HepG2 (cell line): ENCODE results near the gene ZBTB2. TPM values are rescaled to one million over a fixed set of nuclear protein-coding genes. Genes with fewer than 3 reads are reported as not detected.

Experiments
- CEBPZ ChIP-seq: IDR thresholded peaks from 2 replicates; pipeline ENCODE4 v1.6.1; 2012; ENCODE audit warnings: low read length, improper control_type of control experiment
- EP300 ChIP-seq, 3 experiments: sonication (generic) in 1 of 3; formaldehyde crosslinking in 1 of 3; IDR thresholded peaks; 2 replicates each; pipeline versions ENCODE4 v1.5.1 to v1.6.1; 2011 to 2020; ENCODE audit warnings: low read depth in 2 of 3, low read length in 2 of 3, borderline replicate concordance in 1 of 3, improper control_type of control experiment in 1 of 3, mild to moderate bottlenecking in 1 of 3, missing genetic modification reagents in 1 of 3, moderate library complexity in 1 of 3
- TCF7L2 ChIP-seq: IDR thresholded peaks from 2 replicates; pipeline ENCODE4 v1.6.1; 2011; ENCODE audit warnings: mild to moderate bottlenecking, low read depth, low read length, moderate library complexity
- TFAP4 ChIP-seq: sonication (generic); IDR thresholded peaks from 2 replicates; pipeline ENCODE4 v1.6.1; 2016; ENCODE audit warnings: low read depth, borderline replicate concordance
- YY1 ChIP-seq: IDR thresholded peaks from 2 replicates; pipeline ENCODE4 v1.6.1; 2011; ENCODE audit warnings: low read length, low read depth, moderate library complexity, mild to moderate bottlenecking; ENCODE audit not compliant: insufficient read depth, insufficient replicate concordance
- ZFP91 ChIP-seq: sonication (generic); formaldehyde crosslinking; IDR thresholded peaks from 2 replicates; pipeline ENCODE4 v1.9.0; 2022; ENCODE audit warnings: missing genetic modification reagents, mild to moderate bottlenecking, borderline replicate concordance
- ZNF354B ChIP-seq: sonication (generic); formaldehyde crosslinking; IDR thresholded peaks from 2 replicates; pipeline ENCODE4 v1.8.0; 2022; ENCODE audit warnings: mild to moderate bottlenecking, missing genetic modification reagents
- ZNF407 ChIP-seq: sonication (generic); formaldehyde crosslinking; IDR thresholded peaks from one replicate; pipeline ENCODE4 v1.5.1; 2020; ENCODE audit warnings: mild to moderate bottlenecking, missing genetic modification reagents; ENCODE audit errors: not compliant biosample characterization
- ZNF44 ChIP-seq: sonication (generic); formaldehyde crosslinking; IDR thresholded peaks from 2 replicates; pipeline ENCODE4 v1.5.1; 2020; ENCODE audit warnings: mild to moderate bottlenecking, missing genetic modification reagents
- ZNF841 ChIP-seq: sonication (generic); formaldehyde crosslinking; IDR thresholded peaks from 2 replicates; pipeline ENCODE4 v1.8.1; 2023; ENCODE audit warnings: missing genetic modification reagents, borderline replicate concordance
- polyA plus RNA-seq, 8 experiments: library from polyadenylated mRNA; depleted of rRNA in 3 of 8; stranded (reverse) in 7 of 8; unstranded in 1 of 8; fragments of >200 nt; fragmentation: Illumina TruSeq in 4 of 8; extraction: Trizol in 4 of 8; gene quantifications; 2 replicates each; pipeline versions ENCODE4 v1.2.1 to v1.2.3, GENCODE V29; 2011 to 2016; ENCODE audit warnings: low read depth in 4 of 8, missing spikeins in 1 of 8, mixed read lengths in 1 of 8; ENCODE audit not compliant: insufficient read depth in 1 of 8
- total RNA-seq, 5 experiments: library from RNA; depleted of rRNA; stranded (reverse); fragments of >200 nt; fragmentation: Illumina TruSeq; extraction: Trizol; gene quantifications; 2 replicates each; pipeline ENCODE4 v1.2.3, GENCODE V29; 2016; ENCODE audit warnings: low read depth in 1 of 5

ZBTB2 gene
- total and polyA plus RNA-seq, 2 of the 13 experiments (the other 11 are each of a cell fraction or from before 2014, with no cell fraction given), result 15.4 to 22.8 TPM

- TF ChIP-seq ZNF354B (no peak), YY1 (peak; percentile 9), ZNF44 (CRISPR knock-in tag) (no peak), CEBPZ (no peak), TFAP4 (peak; percentile 86; the same call in 1 of the 2 replicates), ZNF407 (CRISPR knock-in tag) (no peak), TCF7L2 (no peak), EP300 (IDR thresholded peaks at IDR 0.05; ENCODE audit: low read depth in 2 of 2, low read length in 2 of 2) (no peak; a peak in 1 of 4 replicates), EP300 (CRISPR knock-in tag; IDR thresholded peaks at IDR 0.05; ENCODE audit: borderline replicate concordance) (0 out of 2 replicates have a peak, but pooled peaks have one; percentile 42), ZFP91 (peak; percentile 71; the same call in 1 of the 2 replicates), ZNF841 (CRISPR knock-in tag) (no peak)
These were observed 996 bp downstream of the ZBTB2 start (continued) for GRCh38 chr6:151390276-151390850.
